ENCODE data around the gene KATNIP.
A peak's percentile ranks its signal among the peaks of the same experiment; 100 is the strongest.
"Not testable (repeated sequence)": the region's sequence is repeated elsewhere in the genome, so short reads cannot be mapped to it uniquely, and the experiment has no call there.

The KATNIP gene

GRCh38 chr16:27539120-27539519 is 10.8 kb upstream of the KATNIP start:
- DNase-seq = no peak

GRCh38 chr16:27539636-27540035 is 10.3 kb upstream of the KATNIP start:
- DNase-seq = no peak

- no peak for DNase-seq
These were observed 6.1 kb upstream of the KATNIP start for GRCh38 chr16:27543801-27544200.

GRCh38 chr16:27544671-27545070 is 5.3 kb upstream of the KATNIP start:
- DNase-seq = no peak

DNA sequence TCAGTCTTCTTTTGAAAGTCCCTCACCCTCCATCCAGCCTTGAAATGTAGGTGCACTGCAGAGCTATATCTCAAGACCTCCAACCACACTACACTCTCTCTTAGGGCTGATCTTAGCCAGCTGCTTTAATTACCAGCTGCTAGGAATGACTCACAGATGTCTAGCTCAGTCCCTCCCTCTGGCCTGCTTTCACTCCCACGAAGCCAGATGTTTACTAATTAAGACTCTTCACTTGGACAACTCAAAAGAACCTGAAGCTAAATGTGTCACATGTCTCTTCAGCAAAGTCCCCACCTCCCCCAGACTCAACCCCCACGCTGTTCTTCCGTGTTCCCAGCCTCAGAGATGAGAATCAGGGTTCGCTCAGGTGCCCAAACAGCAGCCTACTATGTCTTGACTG is 2.8 kb upstream of the KATNIP start:
- DNase-seq = peak; percentile 52

GRCh38 chr16:27547851-27548250 is 2.1 kb upstream of the KATNIP start:
- no peak for DNase-seq

- no peak for DNase-seq
These were observed 539 bp upstream of the KATNIP start for GRCh38 chr16:27549464-27549745.

DNA sequence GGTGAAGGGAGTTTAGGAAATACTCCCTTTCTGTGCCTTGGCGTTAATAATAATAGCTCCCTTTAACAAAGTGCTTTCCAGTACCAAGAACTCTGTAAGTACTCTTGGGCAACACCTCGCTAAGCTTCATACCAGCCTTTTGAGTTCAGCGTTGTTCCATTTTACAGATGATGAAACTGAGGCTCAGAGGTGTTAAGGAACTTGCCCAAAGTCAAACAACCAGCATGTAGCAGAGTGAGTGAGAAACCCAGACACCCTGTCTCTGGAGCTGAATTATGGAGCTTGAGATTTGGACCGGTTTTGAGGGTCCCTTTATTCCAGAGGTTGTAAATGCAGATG is 607 bp downstream of the KATNIP start:
- no peak for DNase-seq

DNA sequence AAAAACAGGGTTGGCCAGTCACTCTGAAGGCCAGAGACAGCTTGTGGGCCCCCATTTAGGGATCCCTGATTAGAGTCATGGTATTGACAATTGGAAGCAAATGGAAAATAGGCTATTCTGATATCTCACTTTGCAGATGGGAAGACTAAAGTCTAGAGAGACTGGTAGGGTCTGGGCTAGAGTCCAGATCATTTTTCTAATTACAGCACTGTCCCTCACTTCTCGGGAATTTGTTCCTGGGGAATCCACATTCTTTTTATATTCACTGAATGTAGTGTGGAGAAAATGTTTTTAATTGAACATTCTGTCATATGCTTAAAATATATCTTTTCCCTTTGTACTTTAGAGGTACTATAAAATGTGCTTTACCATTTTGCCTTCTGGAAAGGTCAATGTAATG is 1.1 kb downstream of the KATNIP start:
- no peak for DNase-seq

DNA sequence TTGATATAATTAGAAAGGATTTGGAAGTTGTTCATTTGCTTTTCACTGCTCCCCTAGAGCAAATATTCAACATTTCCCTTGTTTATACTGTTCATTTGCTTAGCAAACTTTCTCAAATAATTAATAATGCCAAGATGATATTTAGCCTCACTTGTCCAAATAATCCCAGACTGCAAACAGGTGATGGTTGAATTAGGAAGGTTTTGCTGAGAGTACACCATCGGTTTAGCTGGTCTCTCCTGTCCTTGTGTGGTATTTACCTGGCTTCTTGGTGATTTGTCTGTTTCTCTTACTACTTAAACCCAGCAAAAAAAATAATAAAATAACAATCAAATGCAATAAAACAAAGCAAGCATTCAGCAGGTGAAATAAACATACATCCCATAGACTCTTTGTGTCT is 6.5 kb downstream of the KATNIP start:
- no peak for DNase-seq

- no peak for DNase-seq
These were observed 8.5 kb downstream of the KATNIP start for GRCh38 chr16:27558434-27558833.

DNA sequence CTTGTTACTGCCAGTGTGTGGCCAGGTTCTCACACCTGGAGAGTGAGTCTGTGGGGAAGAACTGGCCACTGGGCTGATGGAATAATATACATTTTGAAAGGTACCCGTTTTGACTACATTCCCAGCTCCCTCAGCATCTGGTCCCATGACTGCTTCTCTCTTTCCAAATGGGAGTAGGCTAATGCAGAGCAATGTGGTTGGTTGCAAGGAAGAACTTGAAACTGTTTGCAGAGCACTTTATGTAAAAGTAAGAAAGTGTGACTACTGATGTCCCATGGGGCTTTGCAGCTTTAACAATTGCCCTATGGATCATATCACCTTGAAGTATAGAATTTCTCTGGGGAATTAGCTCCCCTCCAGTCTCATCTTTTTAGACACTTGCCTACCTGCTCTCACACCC is 9.0 kb downstream of the KATNIP start:
- DNase-seq = no peak

- DNase-seq = no peak
These were observed 11.3 kb downstream of the KATNIP start for GRCh38 chr16:27561216-27561615.

DNA sequence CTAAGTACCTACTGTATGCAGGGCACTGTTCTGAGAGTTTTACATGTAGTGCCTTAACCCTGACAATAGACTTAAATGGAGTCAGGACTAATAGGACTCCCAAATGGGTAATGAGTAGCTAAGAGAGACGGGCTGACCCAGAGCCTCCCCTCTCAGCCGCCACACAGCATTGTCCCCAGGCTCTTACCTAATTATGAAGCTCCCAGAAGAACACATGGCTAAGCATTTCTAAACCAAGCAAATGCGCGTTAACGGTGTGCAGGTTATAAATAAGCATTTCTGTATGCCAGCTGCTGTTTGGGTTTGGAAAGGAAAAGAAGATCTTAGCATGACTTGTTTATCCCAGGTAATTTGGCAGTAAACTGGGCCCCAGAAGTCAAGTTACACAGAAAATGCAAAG is 14.3 kb downstream of the KATNIP start:
- peak; percentile 53 for DNase-seq

- no peak for DNase-seq
These were observed 16.5 kb downstream of the KATNIP start for GRCh38 chr16:27566417-27566816.

DNA sequence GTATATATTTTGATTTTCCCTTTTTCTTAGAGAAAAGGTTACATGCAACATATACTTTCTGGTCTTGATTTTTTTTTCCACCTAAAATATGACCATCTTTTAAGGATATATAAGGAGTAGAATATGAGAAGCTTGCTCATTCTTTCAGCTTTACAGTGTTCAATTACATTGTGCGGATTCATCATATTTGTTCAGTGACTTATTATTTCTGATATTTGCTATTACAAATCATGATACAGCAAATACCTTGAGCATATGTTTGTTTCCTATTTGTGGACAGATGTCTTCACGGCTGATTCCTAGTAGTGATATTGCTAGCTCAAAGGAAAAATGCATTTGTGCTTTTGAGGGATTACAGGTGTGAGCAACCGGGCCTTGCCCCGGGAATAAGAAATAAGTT is 18.1 kb downstream of the KATNIP start:
- no peak for DNase-seq

DNA sequence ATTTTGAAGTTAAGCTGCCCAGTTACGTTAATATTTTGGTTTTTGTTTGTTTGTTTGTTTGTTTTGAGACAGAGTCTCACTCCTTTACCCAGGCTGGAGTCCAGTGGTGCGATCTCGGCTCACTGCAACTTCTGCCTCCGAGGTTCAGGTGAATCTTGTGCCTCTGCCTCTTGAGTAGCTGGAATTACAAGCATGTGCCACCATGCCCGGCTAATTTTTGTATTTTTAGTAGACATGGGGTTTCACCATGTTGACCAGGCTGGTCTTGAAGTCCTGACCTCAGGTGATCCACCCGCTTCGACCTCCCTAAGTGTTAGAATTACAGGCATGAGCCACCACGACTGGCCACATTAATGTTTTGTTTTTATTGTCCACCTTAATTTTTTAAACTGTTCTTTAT is 21.0 kb downstream of the KATNIP start:
- not testable (repeated sequence) for DNase-seq

- DNase-seq = no peak
These were observed 21.7 kb downstream of the KATNIP start for GRCh38 chr16:27571433-27572326.

DNA sequence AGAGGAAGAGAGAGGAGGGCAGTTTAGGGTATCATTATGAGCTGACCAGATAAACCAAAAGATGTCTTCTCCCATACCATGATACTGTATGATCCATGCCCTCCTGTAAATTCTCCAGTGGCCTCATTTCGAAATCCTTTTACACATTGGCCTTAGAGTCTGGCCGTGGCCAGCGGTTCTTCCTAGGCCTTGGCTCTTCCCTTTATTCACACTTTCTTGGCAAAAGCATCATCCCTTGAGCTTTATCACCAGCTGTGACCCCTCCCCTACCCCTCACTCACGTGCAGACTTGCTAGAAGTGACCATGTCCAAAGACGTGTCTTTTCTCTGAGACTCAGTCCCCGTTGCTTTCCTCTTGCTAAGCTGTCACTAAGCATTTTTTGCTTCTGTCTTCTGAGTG is 22.8 kb downstream of the KATNIP start:
- no peak for DNase-seq

DNA sequence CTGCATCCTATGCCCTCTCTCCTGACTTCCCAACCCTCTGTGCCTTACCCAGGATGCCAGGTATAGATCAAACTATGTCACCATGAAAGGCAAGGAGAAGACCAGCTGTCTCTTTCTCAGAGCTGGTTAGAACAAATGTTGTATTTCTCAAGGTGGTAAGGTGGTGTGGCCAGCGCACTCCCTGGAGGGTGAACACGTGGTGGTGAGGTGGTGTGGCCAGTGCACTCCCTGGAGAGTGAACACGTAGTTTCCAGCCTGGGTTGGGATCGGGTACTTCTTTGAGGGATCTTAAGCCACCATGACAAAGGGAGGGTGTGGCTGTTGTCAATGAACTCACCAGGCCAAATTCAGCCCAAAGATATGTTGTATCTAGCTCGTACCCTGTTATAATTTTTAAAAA is 26.8 kb downstream of the KATNIP start:
- no peak for DNase-seq

DNA sequence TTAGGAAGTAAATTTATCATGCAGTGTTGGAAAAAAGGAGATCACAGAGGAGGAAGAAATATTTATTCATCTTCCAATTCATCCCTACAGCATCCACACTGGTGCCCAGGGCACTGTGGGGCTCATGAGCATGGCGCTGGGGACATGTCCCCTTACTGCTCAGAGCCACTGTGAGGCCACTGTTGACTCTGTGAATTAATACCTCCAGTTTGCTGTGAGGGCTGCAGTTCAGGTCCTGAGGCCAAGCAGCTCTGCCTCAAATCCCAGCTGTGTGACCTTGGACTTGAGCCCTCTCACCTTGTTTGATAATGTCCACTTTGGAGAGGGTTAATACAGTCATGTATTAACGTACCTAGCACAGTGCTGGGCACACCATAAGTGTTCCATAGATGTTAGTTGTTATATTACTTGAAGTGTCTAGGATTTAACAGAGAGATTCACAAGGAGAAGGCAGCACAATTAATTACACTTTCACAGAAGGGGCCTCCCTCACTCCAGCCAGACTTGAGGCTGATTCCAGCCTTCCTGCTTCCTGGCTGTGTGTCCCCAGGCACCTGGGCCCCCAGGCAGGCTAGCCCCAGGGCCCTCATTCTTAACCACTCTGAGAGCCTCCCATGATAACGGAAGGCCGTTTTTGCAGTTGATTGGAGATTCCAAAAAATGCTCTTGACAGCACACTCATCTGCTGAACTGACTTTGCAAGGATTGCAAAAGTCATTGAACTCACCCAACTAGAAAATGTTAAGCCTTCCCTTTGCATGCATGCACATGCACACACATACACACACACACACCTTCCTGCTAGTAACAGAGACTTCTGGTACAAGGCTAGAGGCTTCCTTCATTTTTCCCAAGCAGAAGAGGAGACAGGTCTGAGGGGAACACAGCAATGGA is 29.4 kb downstream of the KATNIP start:
- no peak for DNase-seq

GRCh38 chr16:27582883-27583282 is 32.9 kb downstream of the KATNIP start:
- no peak for DNase-seq

GRCh38 chr16:27583634-27584033 is 33.7 kb downstream of the KATNIP start:
- DNase-seq = no peak

DNA sequence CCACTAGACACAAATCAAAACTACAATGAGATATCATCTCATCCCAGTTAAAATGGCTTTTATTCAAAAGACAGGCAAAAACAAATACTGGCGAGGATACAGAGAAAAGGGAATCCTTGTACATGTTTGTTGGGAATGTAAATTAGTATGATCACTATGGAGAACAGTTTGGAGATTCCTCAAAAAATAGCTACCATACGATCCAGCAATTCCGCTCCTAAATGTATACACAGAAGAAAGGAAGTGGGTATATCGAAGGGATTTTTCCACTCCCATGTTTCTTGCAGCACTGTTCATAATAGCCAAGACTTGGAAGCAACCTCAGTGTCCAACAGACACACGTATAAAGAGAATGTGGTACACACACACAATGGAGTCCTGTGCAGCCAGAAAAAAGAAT is 35.3 kb downstream of the KATNIP start:
- DNase-seq = no peak

All from NCI-H2171 treated with DMSO at 0.1 percent for 48 hours (cell line).